NCI-H69 (cell line): Measurements from ENCODE around the gene PCDHGB2.
"Not testable (repeated sequence)": the region's sequence is repeated elsewhere in the genome, so short reads cannot be mapped to it uniquely, and the experiment has no call there.

Source experiments
- DNase-seq: peaks from one replicate; lab custom pipeline; 2025; lab: John Stamatoyannopoulos, UW

Gene PCDHGB2

GRCh38 chr5:141384471-141385267, 24.9 kb downstream of the PCDHGB2 start:
- no peak for DNase-seq

- not testable (repeated sequence) for DNase-seq
These were observed 27.9 kb downstream of the PCDHGB2 start, which contains the start of gene PCDHGB4 for GRCh38 chr5:141387557-141388311. Gene PCDHGB4 (plus strand): TSS chr5:141387698. CDS start chr5:141387885, 187 bp downstream.

- DNase-seq = no peak
These were observed 28.9 kb downstream of the PCDHGB2 start for GRCh38 chr5:141388661-141389060.

GRCh38 chr5:141389153-141390042, 29.6 kb downstream of the PCDHGB2 start:
- DNase-seq = no peak

GRCh38 chr5:141392429-141393198, 32.8 kb downstream of the PCDHGB2 start, which contains the start of gene PCDHGA8:
Gene PCDHGA8 (plus strand): TSS chr5:141392633. CDS start chr5:141392814, 181 bp downstream.
- DNase-seq = peak; percentile 39

GRCh38 chr5:141393267-141393666, 33.5 kb downstream of the PCDHGB2 start:
- no peak for DNase-seq

GRCh38 chr5:141394401-141395187, 34.8 kb downstream of the PCDHGB2 start:
- not testable (repeated sequence) for DNase-seq

- DNase-seq = not testable (repeated sequence)
These were observed 38.2 kb downstream of the PCDHGB2 start, which contains the start of gene PCDHGB5 for GRCh38 chr5:141397756-141398551. Gene PCDHGB5 (plus strand): TSS chr5:141397947. CDS start chr5:141398128, 181 bp downstream.

- DNase-seq = no peak
These were observed 38.8 kb downstream of the PCDHGB2 start for GRCh38 chr5:141398608-141399007.

GRCh38 chr5:141399555-141400258, 39.9 kb downstream of the PCDHGB2 start:
- DNase-seq = no peak

- peak; percentile 73 for DNase-seq
These were observed 42.9 kb downstream of the PCDHGB2 start, which contains the start of gene PCDHGA9 for GRCh38 chr5:141402553-141403243. Gene PCDHGA9 (plus strand): TSS chr5:141402778. CDS start chr5:141402953, 175 bp downstream.

- no peak for DNase-seq
These were observed 43.6 kb downstream of the PCDHGB2 start for GRCh38 chr5:141403387-141403786.

GRCh38 chr5:141407790-141408505, 48.2 kb downstream of the PCDHGB2 start, which contains the start of gene PCDHGB6:
Gene PCDHGB6 (plus strand): TSS chr5:141408021. CDS start chr5:141408203, 182 bp downstream.
- DNase-seq = peak; percentile 88

GRCh38 chr5:141409598-141410306, 50.0 kb downstream of the PCDHGB2 start:
- no peak for DNase-seq

- no peak for DNase-seq
These were observed 51.8 kb downstream of the PCDHGB2 start for GRCh38 chr5:141411575-141411974.
